Subcutaneous adipose tissue (tissue), 4 donors: ENCODE measurements around the gene SLC12A8. TPM values are rescaled to one million over a fixed set of nuclear protein-coding genes. Genes with fewer than 3 reads are reported as not detected.

Experiments
- total RNA-seq, 4 donors: library from RNA; depleted of rRNA; stranded (reverse); fragments of >200 nt; gene quantifications; one replicate each; pipeline ENCODE4 v1.1.0, GENCODE V29; 2016
- TF ChIP-seq, protein P1 (sequence below): fragments of 450-650 bp; IDR thresholded peaks from one replicate; pipeline ENCODE4 v1.5.1; 2016; ENCODE audit warnings: low read depth, mild to moderate bottlenecking, control low read depth, antibody characterized with exemption, moderate library complexity

SLC12A8 gene
- total RNA-seq, 4 donors from 2014 or later: 0.66 to 1.0 TPM; not detected in 2

DNA sequence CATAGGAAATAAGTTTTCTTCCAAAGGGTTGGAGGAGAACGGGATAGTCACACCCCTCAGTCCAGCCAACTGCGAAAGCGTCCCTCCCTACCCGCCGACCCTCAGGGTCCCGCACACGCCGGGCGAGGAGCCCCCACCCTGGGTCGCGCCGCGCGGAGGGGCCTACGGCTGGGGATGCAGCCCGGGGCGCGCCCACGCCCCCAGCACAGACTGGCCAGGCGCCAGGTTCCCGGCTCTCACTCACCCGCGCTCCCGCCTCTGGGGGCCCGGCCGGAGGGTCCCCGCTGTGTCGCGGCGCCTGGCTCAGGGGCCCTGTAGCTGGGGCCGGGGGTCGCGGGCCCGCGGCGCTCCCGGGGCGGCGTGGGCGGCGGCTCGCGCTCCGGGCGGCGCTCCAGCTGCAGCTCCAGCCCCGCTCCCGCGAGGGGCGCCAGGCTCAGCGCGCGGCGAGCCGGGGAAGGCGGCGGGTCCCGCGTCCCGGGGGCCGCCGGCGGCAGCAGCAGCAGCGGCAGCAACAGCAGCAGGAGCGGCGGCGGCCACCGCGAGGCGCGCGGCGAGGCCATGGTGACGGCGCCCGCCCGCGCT, 157.1 kb downstream of the SLC12A8 start:
- TF ChIP-seq, protein P1, sequence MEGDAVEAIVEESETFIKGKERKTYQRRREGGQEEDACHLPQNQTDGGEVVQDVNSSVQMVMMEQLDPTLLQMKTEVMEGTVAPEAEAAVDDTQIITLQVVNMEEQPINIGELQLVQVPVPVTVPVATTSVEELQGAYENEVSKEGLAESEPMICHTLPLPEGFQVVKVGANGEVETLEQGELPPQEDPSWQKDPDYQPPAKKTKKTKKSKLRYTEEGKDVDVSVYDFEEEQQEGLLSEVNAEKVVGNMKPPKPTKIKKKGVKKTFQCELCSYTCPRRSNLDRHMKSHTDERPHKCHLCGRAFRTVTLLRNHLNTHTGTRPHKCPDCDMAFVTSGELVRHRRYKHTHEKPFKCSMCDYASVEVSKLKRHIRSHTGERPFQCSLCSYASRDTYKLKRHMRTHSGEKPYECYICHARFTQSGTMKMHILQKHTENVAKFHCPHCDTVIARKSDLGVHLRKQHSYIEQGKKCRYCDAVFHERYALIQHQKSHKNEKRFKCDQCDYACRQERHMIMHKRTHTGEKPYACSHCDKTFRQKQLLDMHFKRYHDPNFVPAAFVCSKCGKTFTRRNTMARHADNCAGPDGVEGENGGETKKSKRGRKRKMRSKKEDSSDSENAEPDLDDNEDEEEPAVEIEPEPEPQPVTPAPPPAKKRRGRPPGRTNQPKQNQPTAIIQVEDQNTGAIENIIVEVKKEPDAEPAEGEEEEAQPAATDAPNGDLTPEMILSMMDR: no peak

DNA sequence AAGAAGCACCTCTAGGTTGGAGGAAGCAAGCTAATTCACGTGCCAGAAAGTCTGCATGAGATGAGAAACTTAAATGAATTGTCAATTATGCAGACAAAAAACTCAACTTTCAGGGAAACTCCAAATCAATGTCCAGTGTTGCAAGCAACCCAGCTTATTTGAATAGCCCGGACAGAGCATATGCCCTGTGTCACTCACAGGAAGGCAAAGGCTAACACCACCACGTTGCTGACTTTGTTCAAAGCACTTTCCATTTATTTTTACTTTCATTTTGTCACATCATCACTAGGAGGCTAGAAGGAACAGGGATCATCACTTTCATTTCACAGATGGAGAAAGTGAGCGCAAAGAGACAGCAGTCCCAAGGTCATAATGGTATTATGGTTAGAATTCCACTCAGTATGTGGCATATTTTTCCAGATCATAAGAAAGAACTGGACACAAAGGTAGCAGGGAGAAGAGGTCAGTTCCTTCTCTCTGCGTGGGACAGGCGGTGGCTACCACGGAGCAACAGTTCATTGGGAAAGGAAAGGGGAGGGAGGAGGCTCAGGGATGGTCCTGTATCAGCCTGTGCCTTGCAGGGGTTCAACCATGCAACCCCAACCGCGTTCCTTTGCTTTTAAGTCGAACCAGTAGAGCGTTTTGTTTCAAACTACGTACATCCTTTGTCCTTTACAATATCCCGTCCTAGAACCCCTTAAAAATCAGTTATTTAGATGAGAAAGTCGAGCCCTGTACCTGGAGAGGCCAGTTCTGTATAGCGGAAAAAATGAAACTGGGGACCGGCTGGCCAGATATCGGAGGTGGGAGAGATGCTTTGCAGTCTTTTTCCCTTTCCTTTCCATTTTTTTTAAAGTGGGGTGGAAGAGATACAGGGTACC, 157.9 kb downstream of the SLC12A8 start:
- TF ChIP-seq, protein P1: no peak

DNA sequence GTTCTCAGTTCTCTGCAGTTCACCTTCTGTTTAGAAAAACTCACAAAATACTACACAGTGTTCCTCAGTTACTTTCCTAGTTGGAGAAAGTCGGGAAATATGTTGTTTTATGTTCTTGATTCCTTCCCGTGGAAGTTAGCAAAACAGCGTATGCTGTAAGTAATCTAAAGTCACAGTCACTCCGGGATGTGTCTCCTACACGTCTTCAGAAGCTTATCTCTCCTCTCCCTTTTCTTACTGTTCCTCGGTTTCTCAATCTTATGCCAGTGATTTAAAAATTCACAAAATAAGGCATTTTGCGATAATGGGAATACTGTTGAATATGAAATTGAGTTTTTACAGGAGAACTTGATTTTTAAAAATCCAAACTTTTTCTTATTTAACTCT, 158.5 kb downstream of the SLC12A8 start:
- TF ChIP-seq, protein P1: no peak

DNA sequence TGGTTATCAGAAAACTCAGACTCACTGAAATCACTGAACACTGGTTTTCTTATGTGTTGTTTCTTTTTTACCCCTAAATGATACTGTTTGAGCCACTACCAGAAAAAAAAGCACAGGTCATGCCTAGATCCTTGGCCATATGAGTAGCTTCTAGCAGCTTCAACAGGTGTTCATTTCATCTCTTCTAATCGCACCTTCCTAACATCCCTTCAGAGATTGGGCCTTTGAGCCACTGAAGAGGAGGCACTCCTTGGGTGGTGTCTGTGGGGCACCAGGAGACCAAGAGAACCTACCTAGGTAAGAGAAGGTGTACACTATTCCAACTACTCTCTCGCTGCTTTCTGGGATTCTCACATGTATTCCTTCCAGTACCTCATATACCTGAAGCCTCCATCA, 159.2 kb downstream of the SLC12A8 start:
- TF ChIP-seq, protein P1: no peak

DNA sequence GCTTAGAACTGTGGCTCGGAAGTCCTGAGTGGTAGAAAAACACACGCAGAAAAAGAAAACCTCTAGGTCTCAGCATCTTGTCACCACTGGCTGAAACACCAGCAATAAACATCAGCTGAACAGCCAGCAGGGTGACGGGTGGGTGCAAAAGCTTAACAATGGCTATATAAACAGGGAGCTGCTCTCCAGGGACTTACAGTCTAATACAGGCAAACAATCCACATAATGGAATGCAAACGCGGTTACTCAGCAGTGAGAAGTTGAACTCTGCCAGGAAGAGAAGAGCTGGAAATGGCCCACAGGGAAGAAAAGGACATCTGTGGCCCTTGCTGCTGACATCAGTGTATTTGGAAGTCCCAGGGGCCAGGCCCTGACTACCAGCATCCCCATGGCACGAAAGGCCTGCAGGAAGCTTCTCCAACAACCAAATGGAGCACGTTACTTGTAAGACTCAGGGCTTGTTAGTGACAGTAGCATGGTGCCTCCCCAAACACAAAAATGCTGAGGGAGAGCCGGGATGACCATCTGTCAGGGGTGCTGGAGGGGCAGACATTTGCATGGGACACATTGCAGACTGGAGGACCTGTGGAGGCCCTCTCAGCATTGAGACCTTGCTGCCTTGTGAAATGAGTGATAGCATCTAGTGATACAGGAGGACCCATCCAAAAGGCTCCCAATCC, 159.8 kb downstream of the SLC12A8 start:
- TF ChIP-seq, protein P1: no peak

DNA sequence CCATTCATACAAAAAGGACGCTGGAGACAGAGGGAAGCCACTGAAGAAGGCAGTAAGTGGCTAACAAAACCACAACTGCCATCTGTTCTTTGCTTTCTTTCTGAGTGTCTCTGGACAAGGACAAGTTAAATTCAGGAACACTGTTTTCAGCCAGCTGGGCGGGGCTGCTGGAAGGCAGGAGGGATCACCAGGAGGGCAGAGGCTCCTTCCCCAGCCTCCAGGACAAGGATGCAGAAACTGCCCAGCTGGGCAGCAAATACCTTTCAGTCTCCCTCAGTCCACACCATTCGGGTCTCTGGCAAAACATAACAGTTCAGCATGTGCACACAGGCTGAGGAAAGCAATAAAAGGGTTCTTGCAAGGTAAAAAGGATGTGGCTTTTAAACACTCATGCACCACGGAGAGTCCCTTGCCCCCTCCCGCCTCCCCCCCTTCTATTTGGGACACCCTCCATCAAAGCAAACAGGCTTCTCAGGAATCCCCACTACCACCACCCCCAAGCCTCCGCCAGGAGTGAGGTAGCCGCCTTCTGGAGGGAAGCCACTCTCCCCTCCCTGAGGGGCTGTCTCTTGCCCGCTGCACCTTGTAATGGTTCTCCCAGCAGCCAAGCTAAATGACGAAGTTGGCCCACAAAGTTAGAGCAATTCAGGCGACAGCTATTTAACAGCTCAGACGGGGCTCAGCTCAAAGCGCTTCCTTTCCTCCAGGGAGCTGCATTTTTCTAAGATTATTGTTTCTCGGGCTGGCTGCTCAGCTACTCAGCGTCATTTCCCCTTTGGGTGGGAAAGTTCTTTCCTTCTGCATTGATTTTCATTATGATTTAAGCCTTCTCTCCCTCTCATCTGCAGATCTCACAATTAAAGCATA, 160.6 kb downstream of the SLC12A8 start:
- TF ChIP-seq, protein P1: no peak
